Gastrocnemius medialis (tissue), 4 donors: ENCODE results near the gene NDRG2. TPM values are rescaled to one million over a fixed set of nuclear protein-coding genes. Genes with fewer than 3 reads are reported as not detected.
"Not testable (repeated sequence)": the region's sequence is repeated elsewhere in the genome, so short reads cannot be mapped to it uniquely, and the experiment has no call there.

Source experiments
- ATAC-seq, 2 donors: fragments of 150-250 bp; one replicate each; pipeline ENCODE4 v1.9.1; 2016
- DNase-seq, 2 donors: peaks; one replicate each; pipeline ENCODE4 v3.0.0-alpha.2; 2019
- H3K27ac ChIP-seq, 4 donors: fragments of 200-600 bp; sonication (generic); 1 replicate in 1 of 4; 2 replicates in 3 of 4; pipeline ENCODE4 v1.5.1; 2016 to 2018; ENCODE audit warnings: mild to moderate bottlenecking in 2 of 4, moderate library complexity in 1 of 4
- H3K27me3 ChIP-seq, 3 donors: fragments of 200-600 bp; sonication (generic) in 2 of 3; 1 replicate in 1 of 3; 2 replicates in 2 of 3; pipeline versions ENCODE4 v1.5.1 to v1.6.0; 2016 to 2019; ENCODE audit warnings: mild to moderate bottlenecking in 1 of 3, moderate library complexity in 1 of 3
- H3K36me3 ChIP-seq, 2 donors: fragments of 200-600 bp; sonication (generic) in 1 of 2; one replicate each; pipeline ENCODE4 v1.5.1; 2017 to 2018
- H3K4me1 ChIP-seq, 2 donors: fragments of 200-600 bp; sonication (generic) in 1 of 2; one replicate each; pipeline ENCODE4 v1.5.1; 2016 to 2017; ENCODE audit warnings: mild to moderate bottlenecking in 2 of 2
- H3K4me3 ChIP-seq, 4 donors: fragments of 200-600 bp; sonication (generic) in 3 of 4; 1 replicate in 1 of 4; 2 replicates in 3 of 4; pipeline ENCODE4 v1.5.1; 2016 to 2019; ENCODE audit warnings: mild to moderate bottlenecking in 2 of 4
- H3K9me3 ChIP-seq, 3 donors: fragments of 200-600 bp; sonication (generic) in 2 of 3; 1 replicate in 1 of 3; 2 replicates in 2 of 3; pipeline ENCODE4 v1.5.1; 2016 to 2019
- CTCF ChIP-seq, 5 experiments: fragments of 450-650 bp in 3 of 5; fragments of 200-600 bp in 2 of 5; sonication (generic) in 2 of 5; IDR thresholded peaks in 4 of 5; conservative IDR thresholded peaks in 1 of 5; 1 replicate in 4 of 5; 2 replicates in 1 of 5; pipeline ENCODE4 v1.5.1; 2016 to 2019; ENCODE audit warnings: antibody characterized with exemption in 5 of 5, mild to moderate bottlenecking in 3 of 5, moderate library complexity in 3 of 5
- POLR2A ChIP-seq, 2 donors: fragments of 450-650 bp; IDR thresholded peaks; one replicate each; pipeline ENCODE4 v1.6.1; 2017; ENCODE audit warnings: antibody characterized with exemption in 2 of 2, mild to moderate bottlenecking in 2 of 2, moderate library complexity in 2 of 2
- in situ Hi-C, 4 donors: fragments of 200-750 bp; cut with MboI; loops; one replicate each; pipeline versions ENCODE4 v1.15.0 to v1.8.0; 2017; ENCODE audit warnings: low sequenced_read_pairs in 4 of 4
- intact Hi-C: fragments of 100-400 bp; cut with DNase I; formaldehyde crosslinking; loops from one replicate; pipeline ENCODE4 v1.15.1; 2023; ENCODE audit warnings: low total_unique reads
- total RNA-seq, 4 donors: library from RNA; depleted of rRNA; stranded (reverse); fragments of >200 nt; gene quantifications; one replicate each; pipeline versions ENCODE4 v1.1.0 to v1.2.3, GENCODE V29; 2016

The NDRG2 gene
- total RNA-seq, 4 donors from 2014 or later: 759 to 2,790 (median 1,841) TPM

- intact Hi-C loops (loop anchor here (10.0 kb wide), 1 partner anchor 655 kb away; the partner anchor contains the start of gene CCNB1IP1), in situ Hi-C loops (loop anchor here in 2 of 4 donors (25.0 kb wide), 1 partner anchor 652 kb away; the partner anchor contains the start of genes CCNB1IP1 (in 2 of the 2) and PARP2 (in 2 of the 2))
- Histone ChIP-seq H3K27ac (peak overlapping the region; percentile 73 to 89 (median 81)), H3K9me3 (no peaks in the 10 kb centered on the region), H3K4me1 (peaks cover 17 to 20% of the 10 kb centered on the region in 2 donors), H3K36me3 (peaks cover 5 to 26% of the 10 kb centered on the region in 2 donors), H3K27me3 (no peaks in the 10 kb centered on the region), H3K4me3 (peak overlapping the region; percentile 72 to 99 (median 97))
- DNase-seq (no peak), ATAC-seq (no peak)
- TF ChIP-seq CTCF (IDR thresholded peaks at IDR 0.05 in 4 of 5, conservative IDR thresholded peaks at IDR 0.05 in 1 of 5): no peak
- no peak for TF ChIP-seq POLR2A (IDR thresholded peaks at IDR 0.05)
These were observed 35.4 kb downstream of the NDRG2 start for GRCh38 chr14:20989471-20989786.

GRCh38 chr14:20988717-20989470, 36.0 kb downstream of the NDRG2 start:
- ATAC-seq (no peak), DNase-seq (no peak)
- TF ChIP-seq CTCF (IDR thresholded peaks at IDR 0.05 in 4 of 5, conservative IDR thresholded peaks at IDR 0.05 in 1 of 5) (no peak), POLR2A (IDR thresholded peaks at IDR 0.05) (no peak)
- Histone ChIP-seq H3K4me1 (peaks cover 17 to 20% of the 10 kb centered on the region in 2 donors), H3K9me3 (no peaks in the 10 kb centered on the region), H3K36me3 (peaks cover 5 to 21% of the 10 kb centered on the region in 2 donors), H3K27me3 (no peaks in the 10 kb centered on the region), H3K27ac (peak overlapping the region; percentile 73 to 89 (median 81)), H3K4me3 (peak overlapping the region; percentile 72 to 99 (median 97))
- intact Hi-C loops (loop anchor here (10.0 kb wide), 1 partner anchor 654 kb away; the partner anchor contains the start of gene CCNB1IP1), in situ Hi-C loops (loop anchor here in 2 of 4 donors (25.0 kb wide), 1 partner anchor 652 kb away; the partner anchor contains the start of genes CCNB1IP1 (in 2 of the 2) and PARP2 (in 2 of the 2))

- in situ Hi-C loops: loop anchor here in 2 of 4 donors (25.0 kb wide), 1 partner anchor 650 kb away; the partner anchor contains the start of genes CCNB1IP1 (in 2 of the 2) and PARP2 (in 2 of the 2)
- Histone ChIP-seq H3K36me3 (peaks cover 0 to under 1% of the 10 kb centered on the region in 2 donors), H3K27me3 (no peaks in the 10 kb centered on the region), H3K27ac (peak overlapping the region in 1 of 4 donors; percentile 19), H3K9me3 (no peaks in the 10 kb centered on the region), H3K4me3 (no peak overlapping the region), H3K4me1 (peaks cover 16 to 19% of the 10 kb centered on the region in 2 donors)
- TF ChIP-seq POLR2A (IDR thresholded peaks at IDR 0.05): no peak
- no peak for TF ChIP-seq CTCF (IDR thresholded peaks at IDR 0.05 in 4 of 5, conservative IDR thresholded peaks at IDR 0.05 in 1 of 5)
- DNase-seq (no peak), ATAC-seq (peak; percentile 18 to 48)
- intact Hi-C loops: loop anchor here (10.0 kb wide), 1 partner anchor 652 kb away; the partner anchor contains the start of gene CCNB1IP1
These were observed 38.0 kb downstream of the NDRG2 start for GRCh38 chr14:20986811-20987210.

- not testable (repeated sequence) for H3K4me1 ChIP-seq, DNase-seq, H3K9me3 ChIP-seq, H3K27ac ChIP-seq, ATAC-seq, H3K36me3 ChIP-seq, H3K4me3 ChIP-seq, H3K27me3 ChIP-seq
- intact Hi-C loops (loop anchor here (10.0 kb wide), 1 partner anchor 651 kb away; the partner anchor contains the start of gene CCNB1IP1), in situ Hi-C loops (loop anchor here in 2 of 4 donors (25.0 kb wide), 1 partner anchor 648 kb away; the partner anchor contains the start of genes CCNB1IP1 (in 2 of the 2) and PARP2 (in 2 of the 2))
These were observed 39.2 kb downstream of the NDRG2 start for GRCh38 chr14:20985650-20986049.
